H7 (cell line): Measurements from ENCODE around the gene EGR1. TPM values are rescaled to one million over a fixed set of nuclear protein-coding genes. Genes with fewer than 3 reads are reported as not detected.
"Not testable (repeated sequence)": the region's sequence is repeated elsewhere in the genome, so short reads cannot be mapped to it uniquely, and the experiment has no call there.

Source experiments
- DNase-seq: peaks from one replicate; pipeline ENCODE4 v3.0.0; 2012
- H3K27me3 ChIP-seq: 2 replicates; pipeline ENCODE4 v1.6.0; 2011; ENCODE audit warnings: mild to moderate bottlenecking, low read length; ENCODE audit not compliant: control insufficient read depth, insufficient read depth
- H3K36me3 ChIP-seq: replicated peaks from 2 replicates; pipeline ENCODE4 v1.5.1; 2011; ENCODE audit warnings: low read length; ENCODE audit not compliant: control insufficient read depth, insufficient read depth
- H3K4me3 ChIP-seq: 2 replicates; pipeline ENCODE4 v1.5.1; 2011; ENCODE audit warnings: low read depth, mild to moderate bottlenecking, control low read depth, low read length, moderate library complexity; ENCODE audit not compliant: insufficient read depth
- total RNA-seq: library from RNA; depleted of rRNA; stranded (reverse); fragments of >200 nt; shearing (Covaris generic); gene quantifications from 2 replicates; pipeline ENCODE4 v1.2.3, GENCODE V29; 2014; rRNA removed

The EGR1 gene
- total RNA-seq, 1 experiment from 2014 or later: 0.10 TPM

DNA sequence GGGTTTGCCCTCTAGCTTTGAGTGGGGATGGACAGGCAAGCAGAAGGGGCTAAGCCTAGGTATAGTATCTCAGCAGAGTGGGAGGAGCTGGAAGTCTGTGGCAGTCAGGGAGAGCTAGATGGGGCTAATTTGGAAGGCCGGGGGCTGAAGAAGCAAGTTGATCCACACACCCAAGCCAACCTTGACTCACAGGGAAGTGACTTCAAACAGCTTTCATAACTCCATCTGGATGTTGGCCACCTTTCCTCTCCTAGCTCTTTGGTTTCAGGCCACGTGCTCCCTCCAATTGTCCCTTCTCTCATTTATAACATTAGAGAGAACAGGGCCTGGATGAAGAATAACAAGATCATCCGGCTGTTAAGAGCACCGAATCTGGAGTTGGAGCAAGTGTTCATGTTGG lies 36.8 kb downstream of the EGR1 start:
- peaks cover 2% of the 10 kb centered on the region; the same call in 1 of the 2 replicates for H3K36me3 ChIP-seq
- no peak for DNase-seq
- H3K27me3 ChIP-seq: no peaks in the 10 kb centered on the region
- H3K4me3 ChIP-seq: no peak overlapping the region

DNA sequence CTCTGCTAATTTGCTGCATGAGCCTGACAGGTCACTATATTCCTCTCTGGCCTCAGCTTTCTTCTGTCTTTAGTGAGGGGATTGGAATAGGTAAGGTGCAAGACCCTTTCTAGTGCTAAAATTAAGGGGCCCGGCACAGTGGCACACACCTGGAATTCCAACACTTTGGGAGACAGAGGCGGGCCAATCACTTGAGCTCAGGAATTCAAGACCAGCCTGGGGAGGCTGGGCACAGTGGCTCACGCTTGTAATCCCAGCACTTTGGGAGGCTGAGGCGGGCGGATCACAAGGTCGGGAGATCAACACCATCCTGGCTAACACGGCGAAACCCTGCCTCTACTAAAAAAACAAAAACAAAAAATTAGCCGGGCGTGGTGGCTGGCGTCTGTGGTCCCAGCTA lies 37.2 kb downstream of the EGR1 start:
- Histone ChIP-seq H3K36me3 (peaks cover 2% of the 10 kb centered on the region; the same call in 1 of the 2 replicates), H3K4me3 (no peak overlapping the region)
- DNase-seq: no peak

GRCh38 chr5:138503487-138504270 lies 38.4 kb downstream of the EGR1 start:
- Histone ChIP-seq H3K4me3 (no peak overlapping the region), H3K36me3 (peaks cover 10% of the 10 kb centered on the region), H3K27me3 (no peaks in the 10 kb centered on the region)
- DNase-seq: peak; percentile 80

More for the DNA sequence above, 37.2 kb downstream of the EGR1 start:
- no peaks in the 10 kb centered on the region for H3K27me3 ChIP-seq

- no peaks in the 10 kb centered on the region for H3K27me3 ChIP-seq
- H3K4me3 ChIP-seq: no peak overlapping the region
Measured at GRCh38 chr5:138504799-138505198, 39.5 kb downstream of the EGR1 start.

DNA sequence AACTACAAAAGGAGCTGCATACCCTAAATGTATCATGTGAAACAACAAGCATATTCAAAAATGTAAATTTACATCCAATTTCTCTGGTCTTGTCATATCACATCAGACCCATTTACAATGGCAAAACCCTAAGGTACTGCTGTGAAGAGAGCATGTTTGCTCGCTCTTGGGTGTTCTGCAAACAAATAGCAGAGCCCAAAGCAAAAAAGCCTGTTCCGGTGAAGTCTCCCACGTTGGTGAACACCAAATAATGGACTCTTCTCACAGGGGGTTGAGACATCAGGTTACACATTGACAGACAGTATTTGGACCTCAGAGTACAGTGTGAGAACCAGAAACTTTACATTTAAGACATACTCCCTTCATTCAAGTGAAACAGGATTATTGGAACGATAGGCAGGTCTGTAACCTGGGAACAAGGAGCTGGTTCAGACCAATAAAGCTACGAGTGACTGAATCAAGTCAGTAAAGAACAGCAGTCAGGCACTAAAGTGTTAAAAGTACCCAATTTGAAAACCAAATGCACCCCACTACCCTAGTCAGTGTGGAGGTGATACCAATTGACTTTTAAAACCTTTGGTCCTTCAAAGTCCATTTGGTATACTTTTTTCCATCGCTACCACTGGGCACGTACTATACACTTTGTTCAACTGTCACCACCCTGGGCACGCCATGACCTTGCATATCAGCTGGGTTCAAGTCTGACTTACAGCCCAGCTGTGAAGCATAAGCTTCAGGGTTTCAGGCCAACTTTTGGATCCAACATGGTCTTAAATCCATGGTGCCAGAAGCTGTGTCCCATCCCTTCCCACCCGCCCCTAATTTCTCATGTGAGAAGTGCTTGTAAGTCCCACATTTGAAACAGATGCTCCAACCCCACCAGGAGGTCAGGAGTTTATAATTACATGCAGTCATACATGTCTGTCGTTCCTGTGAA lies 41.4 kb downstream of the EGR1 start:
- Histone ChIP-seq H3K4me3 (no peak overlapping the region), H3K27me3 (no peaks in the 10 kb centered on the region), H3K36me3 (peaks cover 17% of the 10 kb centered on the region)
- DNase-seq: no peak

More at GRCh38 chr5:138504799-138505198, 39.5 kb downstream of the EGR1 start:
- H3K36me3 ChIP-seq: peaks cover 15% of the 10 kb centered on the region
- DNase-seq: no peak

DNA sequence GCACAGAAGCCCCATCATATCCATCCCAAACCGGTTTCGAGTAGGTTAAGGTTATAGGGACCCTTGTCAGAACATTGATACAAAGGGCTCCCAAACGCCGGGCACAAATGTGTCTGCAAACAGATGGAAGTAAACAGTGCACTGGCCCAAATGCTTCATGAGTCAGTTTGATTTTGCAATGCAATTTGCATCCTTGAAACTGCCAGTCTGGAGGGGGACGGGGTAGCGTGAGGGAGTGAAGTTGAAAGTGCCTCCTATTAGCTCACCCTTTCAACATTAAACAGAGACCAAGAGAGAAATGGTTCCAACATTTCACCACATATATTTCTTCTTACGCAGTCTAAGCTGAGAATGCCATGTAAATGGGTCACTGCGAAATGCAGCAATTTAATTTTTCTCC lies 42.2 kb downstream of the EGR1 start:
- DNase-seq, H3K27me3 ChIP-seq, H3K4me3 ChIP-seq: not testable (repeated sequence)
- H3K36me3 ChIP-seq: peaks cover 22% of the 10 kb centered on the region

DNA sequence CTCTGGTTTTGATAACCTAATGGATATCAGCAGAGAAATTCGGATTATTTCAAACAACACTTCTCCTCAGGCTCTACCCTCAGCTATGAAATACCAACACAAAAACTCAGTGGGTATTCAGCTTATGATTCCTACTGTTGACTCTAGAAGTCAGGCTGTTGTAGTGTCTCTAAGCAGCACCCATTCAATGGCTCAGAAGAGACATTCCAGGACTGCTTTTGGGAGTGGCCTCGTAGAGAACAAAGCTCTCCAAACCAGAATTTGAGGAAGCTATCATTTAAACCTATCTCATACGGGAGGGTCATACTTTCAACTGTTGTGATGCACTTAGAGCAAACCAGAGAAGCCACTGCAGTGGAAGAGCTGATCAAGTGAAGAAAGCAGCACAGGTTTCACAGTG lies 43.7 kb downstream of the EGR1 start:
- Histone ChIP-seq H3K36me3 (peaks cover 29% of the 10 kb centered on the region), H3K27me3 (no peaks in the 10 kb centered on the region), H3K4me3 (no peak overlapping the region)
- no peak for DNase-seq

DNA sequence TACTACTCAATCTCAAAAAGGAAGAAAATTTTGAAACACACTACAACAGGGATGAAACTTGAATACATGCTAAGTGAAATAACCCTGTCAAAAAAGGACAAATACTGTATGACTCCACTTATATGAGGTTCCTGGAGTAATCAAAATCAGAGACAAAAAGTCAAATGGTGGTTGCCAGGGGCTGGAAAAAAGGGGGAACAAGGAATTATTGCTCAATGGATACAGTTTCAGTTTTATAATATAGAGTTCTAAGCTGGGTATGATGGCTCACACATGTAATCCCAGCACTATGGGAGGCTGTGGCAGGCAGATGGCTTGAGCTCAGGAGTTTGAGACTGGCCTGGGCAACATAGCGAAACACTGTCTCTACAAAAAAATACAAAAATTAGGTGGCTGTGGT lies 48.7 kb downstream of the EGR1 start:
- Histone ChIP-seq H3K4me3 (no peak overlapping the region), H3K36me3 (peaks cover 40% of the 10 kb centered on the region), H3K27me3 (no peaks in the 10 kb centered on the region)
- no peak for DNase-seq

DNA sequence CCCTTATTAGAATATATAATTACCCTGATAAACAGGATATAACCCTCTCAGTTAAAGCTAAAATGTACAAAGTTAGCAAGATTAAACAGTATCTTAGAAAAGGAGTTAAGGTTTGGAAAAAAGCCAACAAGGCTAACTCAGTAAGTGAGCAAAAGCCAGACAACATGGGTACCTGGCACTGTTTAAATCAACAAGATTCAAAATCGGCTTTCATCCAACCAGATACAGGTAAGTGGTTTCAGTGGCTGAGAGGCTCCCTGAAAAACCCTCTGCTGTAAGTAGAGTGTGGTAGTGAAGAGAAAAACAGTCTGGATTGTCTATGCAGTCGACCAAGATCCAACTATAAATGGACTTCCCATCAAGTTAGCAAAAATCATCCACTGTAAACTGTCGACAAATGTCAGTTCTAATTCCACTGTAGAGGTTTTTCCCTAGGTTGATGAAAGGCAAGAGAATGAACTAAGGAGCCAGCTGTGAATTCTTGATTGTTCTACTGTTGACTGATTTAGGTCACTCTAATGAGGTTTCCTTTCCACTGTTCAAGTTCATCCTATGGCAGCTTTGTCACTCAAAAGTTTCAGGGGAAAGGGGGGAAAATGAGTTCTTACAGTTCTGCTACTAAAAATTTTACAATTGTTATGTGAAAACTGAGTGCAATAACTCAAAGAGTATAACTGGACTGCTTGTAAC lies 50.4 kb downstream of the EGR1 start:
- Histone ChIP-seq H3K4me3 (no peak overlapping the region), H3K36me3 (peaks cover 36% of the 10 kb centered on the region), H3K27me3 (no peaks in the 10 kb centered on the region)
- no peak for DNase-seq

GRCh38 chr5:138517437-138517836 lies 52.2 kb downstream of the EGR1 start:
- no peak for DNase-seq
- H3K27me3 ChIP-seq: no peaks in the 10 kb centered on the region
- no peak overlapping the region for H3K4me3 ChIP-seq
- peaks cover 32% of the 10 kb centered on the region for H3K36me3 ChIP-seq

Other genes starting within 250 kb of the EGR1 start
- 0.45 and 1.0 TPM in 2 replicates for gene GFRA3, start 190.9 kb upstream of the EGR1 start, total RNA-seq
- 36.0 and 38.7 TPM in 2 replicates for gene CDC25C, start 133.7 kb upstream of the EGR1 start, total RNA-seq
- 70.4 and 74.5 TPM in 2 replicates for gene FAM53C, start 127.2 kb upstream of the EGR1 start, total RNA-seq
- 55.6 and 74.8 TPM in 2 replicates for gene KDM3B, start 112.8 kb upstream of the EGR1 start, total RNA-seq
- 18.3 and 20.3 TPM in 2 replicates for gene REEP2, start 26.4 kb upstream of the EGR1 start, total RNA-seq
- gene ETF1, start 77.8 kb downstream of the EGR1 start, total RNA-seq: 103 and 113 TPM in 2 replicates
- gene HSPA9, start 109.9 kb downstream of the EGR1 start, total RNA-seq: 625 and 671 TPM in 2 replicates